ENCODE data around the gene SLX4IP.

SLX4IP gene

DNA sequence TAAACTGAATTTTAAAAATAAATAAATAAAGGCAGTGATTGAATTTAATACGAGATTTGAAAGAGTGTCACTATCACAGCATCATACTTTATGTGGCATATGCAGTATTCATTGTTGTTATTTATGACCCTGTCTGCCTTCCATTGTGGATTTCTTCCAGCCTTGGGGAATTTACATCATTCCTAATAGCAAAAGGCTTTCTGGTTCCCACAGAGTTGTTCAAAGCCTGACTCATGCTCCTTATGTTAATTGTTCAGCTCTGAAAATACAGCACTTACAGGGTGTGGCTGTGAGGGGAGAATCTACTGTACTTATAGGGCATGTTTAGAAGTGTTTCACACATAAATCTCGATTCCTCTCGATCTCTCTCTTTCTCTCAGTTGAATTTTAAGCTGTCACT, 184.3 kb downstream of the SLX4IP start:
- H3K9ac ChIP-seq (ENCODE audit: low read depth, low read length), result peak overlapping the region; percentile 28
- no peaks in the 10 kb centered on the region for H3K9me3 ChIP-seq (replicated peaks; ENCODE audit: low read length)
- no peak overlapping the region for H3K4me2 ChIP-seq (ENCODE audit: low read length)
- H3K4me3 ChIP-seq (ENCODE audit: low read length), result no peak overlapping the region
- H3K27me3 ChIP-seq (ENCODE audit: control insufficient read depth, insufficient read depth, low read length), result no peaks in the 10 kb centered on the region
- no peaks in the 10 kb centered on the region for H3K36me3 ChIP-seq (ENCODE audit: insufficient read depth, low read length)
- H3K4me1 ChIP-seq (ENCODE audit: control insufficient read depth, insufficient read depth, low read length), result peaks cover 21% of the 10 kb centered on the region

- H3K9me3 ChIP-seq (replicated peaks; ENCODE audit: low read length), result no peaks in the 10 kb centered on the region
- H3K4me2 ChIP-seq (ENCODE audit: low read length), result no peak overlapping the region
- H3K27me3 ChIP-seq (ENCODE audit: control insufficient read depth, insufficient read depth, low read length), result no peaks in the 10 kb centered on the region
- peaks cover 21% of the 10 kb centered on the region for H3K4me1 ChIP-seq (ENCODE audit: control insufficient read depth, insufficient read depth, low read length)
- no peak overlapping the region for H3K9ac ChIP-seq (ENCODE audit: low read depth, low read length)
- H3K4me3 ChIP-seq (ENCODE audit: low read length), result no peak overlapping the region
- no peaks in the 10 kb centered on the region for H3K36me3 ChIP-seq (ENCODE audit: insufficient read depth, low read length)
These were observed 186.0 kb downstream of the SLX4IP start for GRCh38 chr20:10621149-10621548.

DNA sequence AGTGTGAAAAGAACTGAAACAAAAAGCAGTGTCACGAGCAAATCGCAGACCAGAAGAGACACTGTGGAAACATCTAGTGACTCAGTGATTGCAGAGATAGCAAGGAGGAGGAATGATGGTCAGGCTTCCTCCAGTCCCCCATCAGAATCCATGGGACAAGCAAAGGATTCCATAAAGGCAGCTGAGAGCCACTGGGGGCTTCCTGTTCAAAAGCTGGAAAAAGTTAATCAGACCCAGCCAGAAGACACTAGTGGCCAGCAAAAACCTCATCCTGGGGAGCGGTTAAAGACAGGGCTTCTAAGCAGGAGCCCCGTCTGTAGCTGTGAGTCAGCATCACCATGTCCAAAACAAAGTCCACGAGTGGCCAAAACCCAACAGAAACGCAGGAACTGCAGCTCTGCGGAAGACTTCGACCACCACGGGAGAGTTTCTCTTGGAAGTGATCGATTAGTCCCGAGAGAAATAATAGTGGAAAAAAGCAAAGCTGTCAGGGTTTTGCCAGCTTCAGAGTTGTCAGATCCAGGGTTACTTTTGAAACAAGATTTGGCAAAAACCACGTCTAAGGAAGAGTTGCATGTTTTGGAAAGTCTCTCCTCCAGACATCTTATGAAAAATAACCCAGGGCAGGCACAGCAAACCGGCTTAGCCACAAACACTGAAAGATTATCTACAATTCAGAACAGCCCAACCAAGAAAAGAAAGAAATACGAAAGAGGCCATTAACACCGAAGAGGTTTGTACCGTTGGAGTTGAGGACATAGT, 187.7 kb downstream of the SLX4IP start:
- H3K36me3 ChIP-seq (ENCODE audit: insufficient read depth, low read length), result no peaks in the 10 kb centered on the region
- H3K4me1 ChIP-seq (ENCODE audit: control insufficient read depth, insufficient read depth, low read length), result peaks cover 21% of the 10 kb centered on the region
- H3K4me3 ChIP-seq (ENCODE audit: low read length), result peak overlapping the region; percentile 53
- peak overlapping the region; percentile 34 for H3K9ac ChIP-seq (ENCODE audit: low read depth, low read length)
- no peaks in the 10 kb centered on the region for H3K27me3 ChIP-seq (ENCODE audit: control insufficient read depth, insufficient read depth, low read length)
- peak overlapping the region; percentile 73 for H3K4me2 ChIP-seq (ENCODE audit: low read length)
- no peaks in the 10 kb centered on the region for H3K9me3 ChIP-seq (replicated peaks; ENCODE audit: low read length)

GRCh38 chr20:10625641-10626040, 190.5 kb downstream of the SLX4IP start:
- Histone ChIP-seq H3K36me3 (ENCODE audit: insufficient read depth, low read length) (no peaks in the 10 kb centered on the region), H3K4me3 (ENCODE audit: low read length) (no peak overlapping the region), H3K9me3 (replicated peaks; ENCODE audit: low read length) (no peaks in the 10 kb centered on the region), H3K4me2 (ENCODE audit: low read length) (no peak overlapping the region), H3K27me3 (ENCODE audit: control insufficient read depth, insufficient read depth, low read length) (no peaks in the 10 kb centered on the region), H3K9ac (ENCODE audit: low read depth, low read length) (no peak overlapping the region), H3K4me1 (ENCODE audit: control insufficient read depth, insufficient read depth, low read length) (peaks cover 11% of the 10 kb centered on the region)

DNA sequence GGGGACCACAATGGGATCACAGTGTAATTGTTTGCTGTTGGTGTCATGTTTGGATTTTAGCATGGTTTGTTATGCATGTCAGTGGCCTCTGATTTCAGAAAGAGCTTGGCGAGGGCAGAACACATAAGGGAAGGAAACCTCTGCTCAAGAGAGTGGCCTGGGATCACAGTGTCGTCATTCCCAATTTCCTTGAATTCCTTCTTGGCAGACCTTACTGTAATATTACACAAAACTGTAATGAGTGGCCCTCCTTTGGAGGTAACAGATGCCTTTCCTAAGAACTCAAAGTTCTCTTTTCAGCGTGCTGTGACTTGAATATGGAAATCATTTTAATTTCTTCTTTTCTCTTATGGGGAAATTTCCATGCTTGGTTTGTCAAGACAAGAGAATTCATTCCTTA, 191.8 kb downstream of the SLX4IP start:
- H3K27me3 ChIP-seq (ENCODE audit: control insufficient read depth, insufficient read depth, low read length), result no peaks in the 10 kb centered on the region
- H3K9ac ChIP-seq (ENCODE audit: low read depth, low read length), result no peak overlapping the region
- peaks cover 11% of the 10 kb centered on the region for H3K4me1 ChIP-seq (ENCODE audit: control insufficient read depth, insufficient read depth, low read length)
- H3K4me3 ChIP-seq (ENCODE audit: low read length), result no peak overlapping the region
- no peak overlapping the region for H3K4me2 ChIP-seq (ENCODE audit: low read length)
- no peaks in the 10 kb centered on the region for H3K9me3 ChIP-seq (replicated peaks; ENCODE audit: low read length)
- no peaks in the 10 kb centered on the region for H3K36me3 ChIP-seq (ENCODE audit: insufficient read depth, low read length)

- Histone ChIP-seq H3K4me3 (ENCODE audit: low read length) (no peak overlapping the region), H3K4me1 (ENCODE audit: control insufficient read depth, insufficient read depth, low read length) (peaks cover 8% of the 10 kb centered on the region), H3K9ac (ENCODE audit: low read depth, low read length) (no peak overlapping the region), H3K9me3 (replicated peaks; ENCODE audit: low read length) (no peaks in the 10 kb centered on the region), H3K27me3 (ENCODE audit: control insufficient read depth, insufficient read depth, low read length) (no peaks in the 10 kb centered on the region), H3K36me3 (ENCODE audit: insufficient read depth, low read length) (no peaks in the 10 kb centered on the region), H3K4me2 (ENCODE audit: low read length) (no peak overlapping the region)
These were observed 195.0 kb downstream of the SLX4IP start for GRCh38 chr20:10629946-10630650.

GRCh38 chr20:10631126-10631525, 196.0 kb downstream of the SLX4IP start:
- Histone ChIP-seq H3K4me2 (ENCODE audit: low read length) (no peak overlapping the region), H3K36me3 (ENCODE audit: insufficient read depth, low read length) (no peaks in the 10 kb centered on the region), H3K4me3 (ENCODE audit: low read length) (no peak overlapping the region), H3K27me3 (ENCODE audit: control insufficient read depth, insufficient read depth, low read length) (no peaks in the 10 kb centered on the region), H3K9ac (ENCODE audit: low read depth, low read length) (no peak overlapping the region), H3K4me1 (ENCODE audit: control insufficient read depth, insufficient read depth, low read length) (peaks cover 18% of the 10 kb centered on the region), H3K9me3 (replicated peaks; ENCODE audit: low read length) (no peaks in the 10 kb centered on the region)

- H3K36me3 ChIP-seq (ENCODE audit: insufficient read depth, low read length), result peaks cover 2% of the 10 kb centered on the region
- H3K9ac ChIP-seq (ENCODE audit: low read depth, low read length), result no peak overlapping the region
- H3K4me3 ChIP-seq (ENCODE audit: low read length), result no peak overlapping the region
- H3K4me2 ChIP-seq (ENCODE audit: low read length), result no peak overlapping the region
- no peaks in the 10 kb centered on the region for H3K27me3 ChIP-seq (ENCODE audit: control insufficient read depth, insufficient read depth, low read length)
- no peaks in the 10 kb centered on the region for H3K9me3 ChIP-seq (replicated peaks; ENCODE audit: low read length)
- H3K4me1 ChIP-seq (ENCODE audit: control insufficient read depth, insufficient read depth, low read length), result peaks cover 34% of the 10 kb centered on the region
These were observed 197.8 kb downstream of the SLX4IP start for GRCh38 chr20:10632721-10633509.

- H3K4me3 ChIP-seq (ENCODE audit: low read length), result no peak overlapping the region
- H3K27me3 ChIP-seq (ENCODE audit: control insufficient read depth, insufficient read depth, low read length), result no peaks in the 10 kb centered on the region
- peaks cover 2% of the 10 kb centered on the region for H3K36me3 ChIP-seq (ENCODE audit: insufficient read depth, low read length)
- H3K4me1 ChIP-seq (ENCODE audit: control insufficient read depth, insufficient read depth, low read length), result peaks cover 34% of the 10 kb centered on the region
- no peaks in the 10 kb centered on the region for H3K9me3 ChIP-seq (replicated peaks; ENCODE audit: low read length)
- H3K4me2 ChIP-seq (ENCODE audit: low read length), result no peak overlapping the region
- H3K9ac ChIP-seq (ENCODE audit: low read depth, low read length), result no peak overlapping the region
These were observed 198.6 kb downstream of the SLX4IP start for GRCh38 chr20:10633718-10634117.

DNA sequence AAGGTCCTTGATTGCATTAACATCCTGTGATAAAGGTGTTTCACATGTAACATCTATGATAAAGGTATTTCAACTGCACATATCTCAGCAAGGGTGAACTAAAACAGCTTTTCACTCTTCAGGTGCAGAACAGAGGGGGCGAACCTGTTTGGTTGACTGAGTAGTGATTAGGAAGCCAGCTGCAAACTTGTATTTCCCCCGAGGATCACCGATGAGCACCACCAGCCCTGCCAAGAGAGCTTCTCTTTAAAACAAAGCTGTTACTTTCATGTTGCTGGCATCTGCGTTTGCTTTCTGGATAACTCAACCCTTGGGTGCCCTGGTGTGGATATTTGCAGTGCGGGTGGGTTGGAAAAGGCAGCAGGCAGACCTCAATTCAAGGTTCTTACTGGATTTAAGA, 199.1 kb downstream of the SLX4IP start:
- Histone ChIP-seq H3K4me2 (ENCODE audit: low read length) (no peak overlapping the region), H3K4me3 (ENCODE audit: low read length) (no peak overlapping the region), H3K9me3 (replicated peaks; ENCODE audit: low read length) (no peaks in the 10 kb centered on the region), H3K9ac (ENCODE audit: low read depth, low read length) (no peak overlapping the region), H3K27me3 (ENCODE audit: control insufficient read depth, insufficient read depth, low read length) (no peaks in the 10 kb centered on the region), H3K36me3 (ENCODE audit: insufficient read depth, low read length) (peaks cover 5% of the 10 kb centered on the region), H3K4me1 (ENCODE audit: control insufficient read depth, insufficient read depth, low read length) (peaks cover 34% of the 10 kb centered on the region)

DNA sequence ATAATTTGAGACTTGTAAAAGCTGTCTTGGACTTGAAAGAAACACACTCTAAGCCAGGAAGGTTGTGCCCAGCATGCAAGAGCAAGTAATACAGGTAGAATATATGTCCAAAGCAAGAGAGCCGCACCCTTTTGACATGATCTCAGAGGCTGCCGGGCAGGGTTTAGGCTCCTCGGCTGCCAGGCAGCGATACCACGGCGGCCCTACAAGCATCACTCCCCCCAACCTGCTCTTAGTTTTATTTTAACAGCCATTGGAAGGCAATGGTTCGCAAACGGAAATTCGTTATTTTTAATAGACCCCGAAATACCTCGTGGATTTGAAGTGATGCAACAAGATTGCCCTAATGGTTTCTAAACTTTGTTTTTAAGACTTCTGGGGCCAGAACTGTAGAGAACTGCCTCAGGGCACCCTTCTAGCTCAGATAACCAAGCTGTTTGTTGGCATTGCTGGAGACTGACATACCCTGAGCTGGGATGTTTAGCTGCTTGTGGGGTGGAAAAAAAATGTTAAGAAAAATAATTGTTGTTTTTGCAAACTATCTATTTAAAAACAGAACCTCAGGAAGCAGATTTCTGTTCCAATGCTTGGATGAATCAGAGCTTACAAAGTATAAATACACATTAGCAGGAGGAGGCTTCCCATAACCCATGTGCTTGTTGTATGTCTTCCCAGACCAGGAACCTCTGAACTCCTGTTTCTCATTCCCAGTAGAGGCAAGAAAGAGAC, 199.7 kb downstream of the SLX4IP start:
- Histone ChIP-seq H3K4me1 (ENCODE audit: control insufficient read depth, insufficient read depth, low read length) (peaks cover 34% of the 10 kb centered on the region), H3K9me3 (replicated peaks; ENCODE audit: low read length) (no peaks in the 10 kb centered on the region), H3K36me3 (ENCODE audit: insufficient read depth, low read length) (peaks cover 11% of the 10 kb centered on the region), H3K4me2 (ENCODE audit: low read length) (peak overlapping the region; percentile 28), H3K9ac (ENCODE audit: low read depth, low read length) (no peak overlapping the region), H3K4me3 (ENCODE audit: low read length) (no peak overlapping the region), H3K27me3 (ENCODE audit: control insufficient read depth, insufficient read depth, low read length) (no peaks in the 10 kb centered on the region)

All from skeletal muscle satellite cell (primary cell).